Measurements from ENCODE around the gene SKA1.
"Not testable (repeated sequence)": the region's sequence is repeated elsewhere in the genome, so short reads cannot be mapped to it uniquely, and the experiment has no call there.

SKA1 gene

GRCh38 chr18:50429207-50429948, 54.5 kb downstream of the SKA1 start:
- peak; percentile 44 for DNase-seq (ENCODE audit: low spot score)

GRCh38 chr18:50432915-50433314, 58.1 kb downstream of the SKA1 start:
- no peak for DNase-seq (ENCODE audit: low spot score)

- not testable (repeated sequence) for DNase-seq (ENCODE audit: low spot score)
Observed at GRCh38 chr18:50436742-50437141, 61.9 kb downstream of the SKA1 start.

GRCh38 chr18:50439460-50440015, 64.7 kb downstream of the SKA1 start:
- DNase-seq (ENCODE audit: low spot score), result no peak

GRCh38 chr18:50441016-50441415, 66.2 kb downstream of the SKA1 start:
- no peak for DNase-seq (ENCODE audit: low spot score)

- no peak for DNase-seq (ENCODE audit: low spot score)
Observed at GRCh38 chr18:50441501-50441900, 66.7 kb downstream of the SKA1 start.

Measured in RKO (cell line).